HG02938 (cell line): Measurements from ENCODE around the gene CNPY1.

Experiments used
- ATAC-seq: cut with Tn5 transposase; IDR thresholded peaks from one replicate; pipeline ENCODE4 v1.9.1; 2021; ENCODE audit warnings: mild to moderate bottlenecking, moderate library complexity; ENCODE audit not compliant: unreplicated experiment

CNPY1 gene

GRCh38 chr7:155457544-155458110 lies 88.7 kb downstream of the CNPY1 start:
- ATAC-seq = no peak

DNA sequence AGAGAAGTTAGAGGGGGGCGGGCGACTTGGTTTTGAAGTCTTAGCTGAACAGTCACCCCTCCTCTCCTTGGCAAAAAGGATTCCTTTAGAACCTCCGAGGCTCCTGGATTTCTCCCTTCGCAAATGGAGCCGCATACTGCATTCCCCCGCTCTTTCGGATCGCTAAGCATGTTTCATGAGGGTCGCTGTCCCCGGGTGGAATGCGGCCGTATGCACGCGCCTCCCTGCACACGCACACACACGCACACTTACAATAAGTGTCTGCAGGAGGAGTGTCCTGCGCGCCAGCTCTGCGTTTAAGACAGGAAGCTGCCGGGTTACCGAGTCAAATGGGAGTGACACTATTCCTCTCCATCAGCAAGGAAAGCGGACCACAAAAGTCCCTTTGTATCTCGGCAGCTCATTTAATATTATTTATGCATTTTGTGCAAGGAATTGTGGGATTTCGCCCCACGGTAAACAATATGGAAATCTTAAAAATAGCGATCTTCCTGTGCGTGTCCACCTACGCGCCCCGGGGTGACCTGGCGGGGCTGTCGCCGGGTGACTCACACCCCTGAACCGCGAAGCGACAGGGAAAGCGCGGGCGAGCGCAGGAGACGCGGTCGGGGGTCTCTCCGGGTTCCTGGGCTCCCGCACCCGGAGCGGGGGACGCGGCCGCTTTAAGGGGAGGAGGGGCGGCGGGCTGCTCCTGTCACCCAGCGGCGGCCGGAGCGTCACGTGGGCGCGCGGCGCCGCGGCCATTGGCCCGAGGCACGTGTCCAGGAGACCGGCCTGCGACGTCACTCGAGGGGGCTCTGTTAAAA lies 89.4 kb downstream of the CNPY1 start:
- no peak for ATAC-seq

- ATAC-seq = no peak
Measured at GRCh38 chr7:155455776-155456737, 90.3 kb downstream of the CNPY1 start.

GRCh38 chr7:155455132-155455693 lies 91.1 kb downstream of the CNPY1 start:
- ATAC-seq = no peak

- ATAC-seq = no peak
Measured at GRCh38 chr7:155454183-155455112, 91.9 kb downstream of the CNPY1 start.

GRCh38 chr7:155453296-155454182 lies 92.8 kb downstream of the CNPY1 start:
- no peak for ATAC-seq

DNA sequence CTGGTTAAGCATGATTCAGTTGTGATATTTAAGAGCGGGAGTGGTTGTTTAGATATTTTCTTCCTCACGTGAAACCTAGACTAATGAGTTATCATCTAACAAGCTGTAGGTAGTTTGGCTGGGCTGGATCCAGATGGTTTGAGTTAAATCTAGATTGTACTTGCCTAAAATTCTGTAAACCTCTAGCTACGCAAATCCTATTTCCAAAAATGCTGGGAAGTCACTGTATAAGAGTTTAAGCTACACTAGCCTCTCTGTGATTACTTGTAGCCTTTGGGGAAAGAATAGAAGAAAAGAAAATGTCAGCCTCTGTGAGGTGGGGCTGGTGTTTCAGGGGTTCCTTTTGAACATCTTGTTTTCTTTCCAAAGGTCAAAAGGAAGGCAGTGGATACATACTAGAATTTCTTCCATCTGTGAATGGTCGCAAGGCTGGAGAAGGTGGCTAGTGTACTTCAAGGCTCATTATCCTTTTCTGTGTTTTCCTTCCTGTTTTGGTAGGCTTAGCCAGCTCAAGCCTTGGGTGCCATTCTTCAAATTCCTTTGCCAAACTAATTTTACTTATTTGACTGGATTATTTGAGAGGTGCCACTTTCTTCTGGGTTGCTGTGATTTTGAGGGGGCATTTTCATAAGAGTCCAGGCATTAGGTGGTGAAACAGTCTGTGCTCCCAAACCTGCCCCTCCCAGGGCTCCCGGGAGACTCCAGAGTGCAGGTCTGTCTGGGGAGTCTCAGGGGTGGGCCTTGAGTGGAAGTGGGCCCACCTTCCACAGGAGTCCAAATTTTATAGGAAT lies 93.7 kb downstream of the CNPY1 start:
- no peak for ATAC-seq

DNA sequence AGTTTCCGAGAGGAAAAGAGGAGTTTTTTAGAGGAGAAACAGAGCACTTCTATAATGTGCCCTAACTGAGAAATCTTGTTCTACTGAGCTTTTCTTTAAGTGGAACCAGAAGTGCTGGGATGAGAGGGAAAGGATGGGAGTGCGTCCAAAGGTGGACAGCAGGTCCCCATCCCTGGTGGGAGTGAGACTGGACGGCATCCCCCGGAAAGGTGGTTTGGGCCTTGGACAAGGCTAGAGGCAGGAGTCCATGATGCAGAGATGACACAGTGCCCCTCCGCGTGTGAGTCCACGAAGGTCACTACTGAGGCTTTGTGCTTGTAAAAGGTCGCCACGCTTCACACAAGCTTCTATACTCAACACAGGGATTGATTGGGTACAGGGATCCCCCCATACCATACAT lies 94.5 kb downstream of the CNPY1 start:
- ATAC-seq = no peak
